HG02678 (cell line): Measurements from ENCODE around the gene PRRG1.
"Not testable (repeated sequence)": the region's sequence is repeated elsewhere in the genome, so short reads cannot be mapped to it uniquely, and the experiment has no call there.

ENCODE experiments used
- ATAC-seq: cut with Tn5 transposase; IDR thresholded peaks from one replicate; pipeline ENCODE4 v1.9.1; 2021; ENCODE audit warnings: mild to moderate bottlenecking, moderate library complexity; ENCODE audit not compliant: unreplicated experiment

The PRRG1 gene

GRCh38 chrX:37378404-37378803, 29.2 kb downstream of the PRRG1 start:
- no peak for ATAC-seq

- ATAC-seq = no peak
Observed at GRCh38 chrX:37378830-37379229, 29.7 kb downstream of the PRRG1 start.

DNA sequence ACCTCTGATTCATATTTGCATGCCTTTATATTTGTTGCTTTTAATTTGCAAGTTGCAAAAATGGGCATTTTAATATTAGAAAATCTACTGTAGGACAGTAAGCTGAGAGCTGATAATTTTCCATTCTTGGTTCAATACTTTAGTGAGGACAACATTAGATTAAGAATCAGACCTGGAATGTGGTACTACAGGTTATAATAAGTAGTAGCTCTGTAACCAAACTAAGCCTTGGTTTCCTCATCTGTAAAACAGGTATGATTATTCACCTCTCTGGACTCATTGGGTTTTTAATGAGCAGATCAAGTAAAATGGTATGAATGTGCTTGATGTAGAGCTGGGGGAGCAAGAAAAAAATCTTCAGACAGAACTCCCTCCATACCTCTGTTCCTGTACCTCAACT, 31.1 kb downstream of the PRRG1 start:
- no peak for ATAC-seq

GRCh38 chrX:37380924-37381323, 31.8 kb downstream of the PRRG1 start:
- ATAC-seq = no peak

DNA sequence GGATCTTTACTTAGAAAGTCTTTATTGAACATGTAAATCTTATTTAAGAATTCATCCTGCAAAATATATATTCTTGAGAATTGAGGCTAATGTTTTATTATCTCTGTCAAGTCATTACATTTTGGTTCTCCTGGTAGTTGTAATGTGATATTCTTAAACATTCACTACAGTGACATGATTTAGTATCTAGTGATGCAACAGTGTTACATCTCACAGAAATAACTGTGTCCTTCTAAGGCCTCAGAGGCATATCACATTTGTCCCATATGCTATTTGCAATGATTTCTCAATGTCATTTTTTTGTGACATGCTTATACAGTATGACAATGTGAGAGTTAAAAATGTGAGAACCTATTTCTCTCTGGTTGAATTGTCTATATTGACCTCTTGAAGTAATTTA, 34.1 kb downstream of the PRRG1 start:
- ATAC-seq = no peak

DNA sequence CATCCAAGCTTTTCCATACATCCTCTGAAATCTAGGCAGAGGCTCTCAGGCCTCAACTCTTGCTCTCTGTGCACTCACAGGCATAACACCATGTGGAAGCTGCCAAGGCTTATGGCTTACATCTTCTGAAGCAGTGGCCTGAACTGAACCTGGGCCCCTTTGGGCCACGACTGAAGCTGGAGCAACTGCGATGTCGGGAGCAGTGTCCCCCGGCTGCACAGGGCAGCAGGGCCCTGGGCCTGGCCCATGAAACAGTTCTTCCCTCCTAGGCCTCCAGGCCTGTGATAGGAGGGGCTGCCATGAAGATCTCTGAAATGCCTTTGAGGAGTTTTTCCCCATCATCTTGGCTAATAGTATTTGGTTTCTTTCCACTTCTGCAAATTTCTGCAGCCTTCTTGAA, 39.2 kb downstream of the PRRG1 start:
- no peak for ATAC-seq

GRCh38 chrX:37405956-37406355, 56.8 kb downstream of the PRRG1 start:
- no peak for ATAC-seq

DNA sequence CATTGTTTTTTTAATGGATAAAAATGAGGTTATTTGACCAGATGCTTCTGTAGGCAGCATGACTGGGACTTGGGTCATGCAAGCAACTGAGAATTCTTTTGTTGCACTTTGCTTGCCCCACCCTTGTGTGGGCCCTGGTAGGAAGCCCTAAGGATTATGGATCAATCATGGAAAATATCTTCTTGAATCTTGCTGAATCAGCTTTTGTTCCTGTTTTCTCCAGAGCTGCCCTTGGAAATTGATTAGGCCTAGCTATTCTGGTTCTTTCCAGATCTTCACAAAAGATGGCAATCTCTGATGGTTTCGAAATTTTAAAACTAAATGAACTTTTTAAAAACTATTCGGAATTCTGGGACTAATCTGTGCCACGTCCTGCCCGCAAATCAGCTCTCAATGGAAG, 58.6 kb downstream of the PRRG1 start:
- ATAC-seq = no peak

DNA sequence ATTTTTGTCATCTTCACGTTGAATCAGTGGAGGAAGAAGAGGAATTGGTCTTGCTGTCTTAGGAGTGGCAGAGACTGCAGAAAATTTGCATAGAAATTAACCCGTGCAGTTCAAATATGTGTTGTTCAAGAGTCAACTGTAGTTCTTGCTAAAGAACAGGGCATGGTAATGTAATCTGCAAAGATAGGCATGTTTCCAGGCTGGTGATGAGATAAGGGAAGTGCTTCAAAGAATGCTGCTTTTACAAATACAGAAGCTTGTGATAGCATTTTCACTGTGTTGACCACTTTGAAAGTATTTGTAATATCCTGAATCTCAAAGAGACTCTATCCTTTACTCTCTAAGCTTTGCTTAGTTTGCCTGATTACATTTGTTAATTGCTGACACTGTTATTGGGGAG, 60.1 kb downstream of the PRRG1 start:
- ATAC-seq = no peak

DNA sequence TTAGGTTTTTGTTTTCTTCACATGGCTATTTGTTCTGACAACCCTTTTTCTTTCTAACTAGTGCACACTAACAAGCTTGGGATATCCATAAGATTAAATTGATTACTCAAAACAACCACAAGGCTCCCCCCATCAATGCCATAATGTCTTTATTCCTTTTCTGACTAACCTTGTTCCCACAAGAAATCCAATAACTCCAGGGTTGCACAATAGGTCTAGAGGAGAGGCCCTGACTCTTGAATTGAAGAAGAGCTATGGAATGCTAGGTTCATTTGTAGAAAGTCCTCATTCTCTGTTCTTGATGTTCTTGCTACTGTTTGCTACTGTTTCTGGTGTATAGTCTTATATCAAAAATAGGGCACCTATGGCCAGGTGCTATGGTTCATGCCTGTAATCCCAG, 71.0 kb downstream of the PRRG1 start:
- no peak for ATAC-seq

GRCh38 chrX:37420756-37421155, 71.6 kb downstream of the PRRG1 start:
- ATAC-seq = no peak

DNA sequence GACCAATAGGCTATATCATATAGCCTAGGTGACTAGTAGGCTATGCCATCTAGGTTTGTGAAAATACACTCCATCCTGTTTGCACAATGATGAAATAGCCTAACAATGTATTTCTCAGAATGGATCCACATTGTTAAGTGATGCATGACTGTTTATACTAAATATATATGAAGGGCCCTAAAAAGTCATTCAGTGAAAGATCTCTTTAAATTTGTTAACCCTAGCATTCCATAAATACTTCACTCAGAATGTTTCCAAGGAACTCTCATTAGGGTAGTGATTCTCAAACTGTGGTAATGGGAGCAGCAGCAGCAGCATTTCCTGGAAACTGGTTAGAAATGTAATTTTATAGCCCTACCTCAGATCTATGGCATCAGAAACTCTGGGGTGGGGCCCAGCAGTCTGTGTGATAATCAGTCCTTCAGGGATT, 74.9 kb downstream of the PRRG1 start:
- no peak for ATAC-seq

- ATAC-seq = no peak
Observed at GRCh38 chrX:37425370-37425769, 76.2 kb downstream of the PRRG1 start.

DNA sequence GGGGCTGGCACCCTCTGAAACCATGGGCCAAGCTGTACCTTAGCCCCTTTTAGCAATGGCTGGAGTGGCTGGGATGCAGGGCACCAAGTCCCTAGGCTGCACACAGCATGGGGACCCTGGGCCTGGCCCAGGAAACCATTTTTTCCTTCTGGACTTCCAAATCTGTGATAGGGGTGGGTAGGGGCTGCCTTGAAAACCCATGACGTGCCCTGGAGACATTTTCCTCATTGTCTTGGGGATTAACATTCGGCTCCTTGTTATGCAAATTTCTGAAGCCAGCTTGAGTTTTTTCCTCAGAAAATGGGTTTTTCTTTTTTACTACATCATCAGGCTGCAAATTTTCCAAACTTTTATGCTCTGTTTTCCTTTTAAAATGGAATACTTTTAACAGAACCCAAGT, 79.8 kb downstream of the PRRG1 start:
- ATAC-seq = not testable (repeated sequence)

DNA sequence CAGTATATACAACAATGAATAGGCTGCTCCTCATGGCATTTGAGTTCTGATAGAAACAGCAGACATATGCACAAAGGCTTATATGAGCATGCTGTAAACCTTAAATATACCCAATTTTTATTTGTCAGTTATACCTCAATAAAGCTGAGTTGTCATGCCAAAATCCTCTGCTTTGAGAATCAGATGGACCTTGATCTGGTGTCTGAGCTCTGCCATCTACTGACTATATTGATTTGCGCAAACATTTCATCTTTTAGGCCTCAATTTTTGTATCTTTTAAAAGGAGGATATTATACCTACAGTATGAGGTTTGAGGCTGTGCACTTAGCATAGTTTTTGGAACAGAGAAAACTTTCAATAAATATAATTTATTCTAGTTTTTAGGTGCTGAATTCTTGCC, 85.2 kb downstream of the PRRG1 start:
- no peak for ATAC-seq

DNA sequence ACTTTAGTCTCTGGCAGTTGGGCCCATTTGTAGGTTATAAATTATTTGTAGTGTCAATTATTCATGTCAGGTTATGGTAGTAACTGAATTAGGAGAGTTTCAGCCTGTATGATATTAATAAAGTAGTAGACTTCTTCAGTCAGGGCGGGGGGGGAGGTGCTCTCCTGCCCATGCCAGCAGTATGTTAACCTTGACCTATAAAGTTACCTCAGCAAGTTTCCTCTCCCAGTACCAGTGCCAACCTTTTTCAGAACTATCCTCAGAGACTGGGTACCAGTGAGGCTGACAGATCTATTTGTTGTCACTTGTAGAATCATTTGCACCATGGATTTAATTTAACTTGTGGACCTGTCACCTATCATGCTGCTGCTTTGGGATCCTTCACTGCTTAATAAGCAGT, 88.0 kb downstream of the PRRG1 start:
- ATAC-seq = no peak

GRCh38 chrX:37441377-37441776, 92.2 kb downstream of the PRRG1 start:
- no peak for ATAC-seq

DNA sequence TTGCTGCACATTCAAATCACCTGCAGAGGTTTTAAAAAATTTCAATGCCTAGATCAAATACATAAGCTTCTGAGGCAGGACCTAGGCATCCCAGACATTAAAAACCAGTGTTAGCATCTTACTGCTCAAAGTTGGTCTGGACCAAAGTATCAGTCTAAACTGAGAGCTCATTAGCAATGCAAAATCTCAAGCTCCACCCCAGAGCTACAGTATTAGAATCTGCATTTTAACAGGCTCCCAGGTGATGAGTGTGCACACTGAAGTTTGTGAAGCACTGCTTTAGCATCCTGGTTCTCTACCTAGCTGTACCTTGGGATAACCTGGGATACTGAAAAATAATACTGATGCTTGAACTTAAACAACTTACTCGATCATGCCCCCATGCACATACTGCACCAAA, 96.0 kb downstream of the PRRG1 start:
- ATAC-seq = no peak

DNA sequence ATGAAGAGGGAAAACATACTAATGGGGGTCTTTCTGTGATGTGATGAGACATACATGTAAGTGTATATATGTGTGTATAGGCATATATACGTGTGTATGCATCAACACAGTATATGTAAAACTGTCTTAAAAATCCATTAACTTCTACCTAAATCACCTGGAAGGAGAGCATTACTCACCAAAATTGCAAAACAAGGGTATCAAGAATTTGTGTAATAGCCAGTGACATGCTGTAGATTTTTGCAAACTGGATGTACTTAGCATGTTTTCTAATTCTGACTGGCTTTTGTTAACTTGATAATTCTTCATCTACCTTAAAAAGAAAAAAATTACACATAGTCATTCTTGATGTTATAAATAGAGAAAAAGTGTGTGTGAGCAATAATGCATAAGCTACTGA, 104.7 kb downstream of the PRRG1 start:
- no peak for ATAC-seq

DNA sequence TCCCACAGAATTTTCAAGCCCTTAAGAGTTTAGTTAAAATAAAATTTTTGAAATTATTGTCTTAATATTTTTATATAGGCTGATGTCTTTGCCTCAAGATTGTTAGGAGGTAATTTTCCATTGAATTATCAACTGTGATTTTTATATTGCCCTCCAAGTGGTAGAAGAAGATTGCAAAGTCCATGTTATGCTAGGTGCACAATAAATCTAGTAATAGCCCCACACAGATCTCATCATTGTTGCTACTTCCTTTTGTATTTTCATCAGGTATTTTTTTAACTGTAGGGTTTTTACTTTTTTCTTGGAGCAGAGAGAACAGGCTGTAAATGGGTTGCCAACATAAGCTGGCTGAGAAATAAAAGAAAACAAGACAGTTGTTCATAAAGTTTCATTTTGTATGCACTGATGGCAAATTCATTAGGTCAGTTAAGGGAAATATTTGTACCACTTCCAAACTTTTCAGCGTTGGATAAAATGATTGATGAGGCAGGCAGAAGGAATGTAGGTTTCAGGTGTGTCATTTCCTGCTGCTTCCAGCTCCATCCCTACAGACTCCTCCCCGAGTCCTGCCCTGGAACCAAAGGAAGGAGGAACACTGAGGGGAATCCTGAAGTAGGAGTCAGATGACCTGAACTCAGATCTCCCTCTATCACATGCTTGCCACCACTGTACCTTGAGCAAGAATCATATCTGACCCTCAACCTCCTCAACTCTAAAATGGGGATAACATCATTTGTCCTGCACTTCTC, 105.5 kb downstream of the PRRG1 start:
- no peak for ATAC-seq

DNA sequence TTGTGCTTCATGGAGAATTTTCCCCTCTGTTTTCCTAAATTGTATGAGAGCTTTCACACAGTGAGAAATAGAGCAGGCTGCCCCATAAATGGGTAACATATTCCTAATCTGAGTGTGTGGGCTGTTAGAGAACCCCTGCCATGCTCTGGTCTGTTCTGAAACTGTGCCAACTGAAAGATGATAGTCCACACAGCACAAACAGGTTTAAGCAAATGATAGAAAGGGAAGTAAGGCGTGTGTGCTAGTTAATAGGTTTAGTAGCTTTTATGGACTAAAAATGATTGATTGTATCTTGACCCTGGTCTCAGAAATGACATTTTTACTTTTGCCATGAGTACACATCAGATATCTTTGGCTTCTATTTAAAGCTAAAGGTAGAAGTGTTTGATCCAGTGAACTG, 106.2 kb downstream of the PRRG1 start:
- no peak for ATAC-seq

GRCh38 chrX:37460285-37460684, 111.1 kb downstream of the PRRG1 start:
- not testable (repeated sequence) for ATAC-seq

- no peak for ATAC-seq
Observed at GRCh38 chrX:37462346-37462745, 113.2 kb downstream of the PRRG1 start.
